Stimulated activated CD8-positive, alpha-beta memory T cell treated with anti-CD3 and anti-CD28 coated beads, Interleukin-15, amount 100 ng/mL, for 24 hours (primary cell): ENCODE results near the gene RRP8.

ENCODE experiments used
- DNase-seq: peaks from one replicate; pipeline ENCODE4 v3.0.0-alpha.2; 2020; ENCODE audit warnings: low read depth

Gene RRP8

DNA sequence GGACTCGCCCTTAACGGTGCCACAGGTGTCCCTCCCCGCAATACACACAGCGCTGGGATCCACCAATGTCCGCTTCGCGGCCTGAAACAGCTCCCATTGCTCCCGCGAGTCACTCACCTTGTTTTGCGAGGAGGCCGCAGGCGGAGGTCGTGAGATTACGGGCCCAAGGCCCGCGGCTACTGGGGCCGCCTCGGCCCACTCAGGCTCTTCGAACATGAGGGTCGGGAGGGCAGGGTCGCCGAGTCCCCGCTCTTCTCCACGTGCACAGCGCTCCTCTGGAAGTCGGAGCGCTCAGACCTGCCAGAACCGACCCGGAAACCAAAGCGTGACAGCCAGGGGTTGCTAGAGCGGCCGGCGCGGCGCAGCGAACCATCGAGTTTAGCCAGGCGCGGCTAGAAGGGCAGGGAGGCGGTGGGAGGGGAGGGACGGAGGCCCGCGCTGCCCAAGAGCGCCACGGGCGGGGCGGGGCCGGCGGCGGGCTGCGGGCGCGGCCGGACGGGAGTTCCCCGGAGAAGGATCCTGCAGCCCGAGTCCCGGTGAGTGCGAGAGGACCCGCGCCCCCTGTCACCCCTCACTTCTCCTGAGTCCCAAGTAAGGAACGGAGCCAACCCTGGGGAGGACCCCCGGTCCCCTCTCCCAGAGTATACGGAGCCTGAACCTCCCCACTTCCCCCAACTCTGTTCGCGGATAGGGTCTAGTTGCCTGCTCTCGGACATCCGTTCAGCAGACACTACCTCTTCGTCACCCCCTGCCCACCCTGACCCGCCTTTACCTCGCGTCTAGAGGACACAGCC lies at the start of gene RRP8, which contains the start of gene ILK:
Gene RRP8 (minus strand): TSS at position 330 of the 794 bp plus-strand sequence. CDS start 114 bp downstream, at position 216.
Gene ILK (plus strand): TSS at position 488 of the 794 bp plus-strand sequence. CDS start 498 bp downstream, outside the sequence.
- peak; percentile 76 for DNase-seq

DNA sequence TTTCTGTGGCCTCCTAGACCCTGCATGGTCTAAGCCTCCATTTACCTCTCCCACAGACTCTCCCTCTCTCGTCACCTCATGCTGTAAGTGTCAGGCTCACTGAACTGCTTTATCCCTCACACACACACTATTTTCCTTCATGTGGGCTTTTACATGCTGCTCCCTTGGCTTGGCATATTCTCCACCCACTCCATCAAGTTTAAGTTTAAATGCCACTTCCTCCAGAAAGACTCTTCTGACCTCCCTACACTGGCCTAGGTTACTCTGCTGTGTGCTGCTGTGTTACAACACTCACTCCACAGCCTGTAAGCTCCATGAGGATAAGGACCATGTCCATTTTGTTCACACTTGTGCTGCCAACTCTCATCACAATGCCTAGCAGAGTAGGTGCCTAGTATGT lies 49.7 kb upstream of the RRP8 start:
- no peak for DNase-seq

DNA sequence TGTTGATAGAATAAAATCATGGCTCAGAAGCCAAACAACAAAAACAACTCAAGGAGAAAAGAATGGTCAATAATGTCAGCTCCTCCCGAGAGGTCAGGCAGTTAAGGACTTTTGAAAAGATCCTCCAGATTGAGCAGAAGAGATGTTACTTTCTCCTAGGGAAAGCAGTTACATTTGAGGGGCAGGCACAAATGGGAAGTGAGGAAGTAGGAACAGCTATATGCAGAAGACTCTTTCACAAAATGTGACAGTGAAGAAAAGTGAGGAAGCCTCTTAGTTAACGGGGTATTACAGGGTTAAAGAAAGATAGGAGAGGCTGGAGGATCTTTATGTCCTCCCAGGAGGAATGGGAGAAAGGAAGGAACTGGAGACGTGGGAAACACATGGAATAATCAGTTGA lies 48.8 kb upstream of the RRP8 start:
- DNase-seq, result no peak

DNA sequence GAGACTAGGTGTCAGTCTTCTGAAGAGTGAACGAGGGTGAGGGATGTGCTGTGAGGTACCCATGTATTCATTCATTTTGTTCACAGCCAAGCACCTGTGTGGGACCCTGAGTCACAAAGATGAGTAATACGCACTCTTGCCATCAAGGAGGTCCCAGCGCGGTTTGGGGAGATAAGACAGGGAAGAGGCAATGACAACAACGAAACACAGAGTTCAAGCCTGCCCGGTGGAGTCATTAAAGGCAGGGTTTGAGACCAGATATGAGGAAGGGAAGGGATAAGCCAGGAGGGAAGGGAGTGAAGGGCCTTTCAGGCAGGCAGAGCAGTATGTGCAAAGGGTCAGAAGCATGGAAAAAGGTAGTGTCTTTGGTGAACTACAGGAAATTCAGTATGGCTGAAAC lies 47.6 kb upstream of the RRP8 start:
- no peak for DNase-seq

DNA sequence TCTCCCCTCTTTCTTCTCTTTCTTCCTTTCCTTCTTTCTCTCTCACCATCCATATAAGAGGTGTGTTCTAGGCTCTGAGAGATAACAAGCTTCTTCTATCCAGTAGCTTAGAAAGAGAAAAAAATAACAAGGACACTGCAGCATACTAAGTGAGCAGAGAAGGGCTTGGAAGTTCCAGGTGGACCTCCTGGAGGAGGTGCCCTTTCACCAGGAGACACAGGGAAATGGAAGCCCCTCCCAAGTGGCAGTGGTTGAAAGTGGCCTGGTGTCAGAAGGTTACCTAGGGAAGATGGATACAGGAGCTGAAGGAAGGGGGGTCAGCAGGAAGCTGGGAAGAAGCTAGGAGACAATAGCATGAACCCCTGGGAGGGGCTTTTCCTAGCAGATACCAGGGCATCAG lies 46.7 kb upstream of the RRP8 start:
- no peak for DNase-seq

DNA sequence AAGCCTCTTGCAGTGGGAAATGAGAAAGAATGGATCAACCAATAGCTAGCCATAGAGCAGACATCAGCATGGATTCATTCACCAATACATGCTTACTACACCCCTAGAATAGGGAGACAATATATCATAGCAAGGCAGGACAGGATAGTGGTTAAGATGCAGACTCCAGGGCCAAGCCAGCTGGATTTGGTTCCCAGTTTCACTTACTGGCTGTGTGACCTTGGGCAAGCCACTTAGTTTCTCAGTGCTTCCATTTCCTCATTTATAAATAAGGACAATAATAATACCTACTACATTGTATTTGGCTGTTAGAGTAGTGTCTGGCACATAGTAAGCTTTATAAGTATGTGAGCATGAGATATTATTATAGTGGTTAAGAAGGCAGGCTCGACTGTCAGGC lies 45.1 kb upstream of the RRP8 start:
- no peak for DNase-seq

DNA sequence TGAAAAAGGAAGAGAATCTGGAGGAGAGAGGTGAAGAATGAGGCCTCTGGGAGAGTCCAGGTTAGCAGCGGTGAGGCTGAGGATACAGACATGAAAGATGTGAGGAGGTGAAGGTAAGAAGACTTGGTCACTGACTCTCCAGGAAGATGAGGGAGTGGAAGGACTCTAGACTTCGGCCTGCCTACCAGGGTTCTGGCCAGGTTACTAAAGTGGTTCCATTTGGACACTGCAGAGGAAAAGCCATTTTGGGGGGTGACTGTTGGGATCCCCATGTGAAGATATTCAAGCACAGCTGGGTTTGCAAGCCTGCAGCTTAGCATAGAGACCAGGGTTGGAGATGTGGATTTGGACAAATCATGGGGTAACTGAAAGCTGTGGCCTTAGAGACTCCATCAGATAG lies 44.4 kb upstream of the RRP8 start:
- DNase-seq, result no peak

DNA sequence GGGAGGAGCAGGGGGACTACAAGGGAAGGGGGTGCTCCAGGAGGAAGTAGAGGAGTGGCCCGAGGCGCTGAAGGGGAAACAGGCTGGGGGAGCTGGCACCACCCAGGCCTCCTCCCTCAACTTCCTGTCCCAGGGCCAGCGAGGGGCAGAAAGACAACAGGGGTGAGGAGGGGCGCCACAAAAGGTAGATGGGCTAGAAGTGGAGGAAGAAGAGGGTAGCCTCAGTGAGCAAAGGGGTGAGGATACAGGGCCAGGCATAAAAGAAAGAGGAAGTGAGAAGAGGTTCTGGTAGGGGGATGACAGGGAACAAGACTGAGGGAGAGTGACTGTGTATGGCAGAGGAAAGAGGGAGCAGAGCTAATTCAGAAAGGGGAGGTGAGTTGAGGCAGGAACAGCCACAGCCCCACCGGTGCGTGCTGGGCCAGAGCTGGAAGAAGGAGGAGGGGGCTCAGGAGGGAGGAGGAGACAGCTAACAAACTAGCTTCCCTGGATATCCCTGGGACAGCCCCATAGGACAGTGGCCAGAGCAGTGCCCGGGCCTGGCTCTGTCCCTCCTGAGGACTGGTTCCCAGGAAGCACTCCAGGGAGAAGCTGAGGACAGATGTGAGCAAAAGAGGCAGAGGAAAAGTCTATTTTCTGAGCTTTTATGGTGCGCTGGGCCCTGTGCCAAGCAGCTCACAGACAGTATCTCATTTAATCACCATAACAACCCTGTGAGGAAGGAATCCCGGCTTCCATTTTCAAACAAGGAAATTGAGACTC lies 43.7 kb upstream of the RRP8 start:
- no peak for DNase-seq

DNA sequence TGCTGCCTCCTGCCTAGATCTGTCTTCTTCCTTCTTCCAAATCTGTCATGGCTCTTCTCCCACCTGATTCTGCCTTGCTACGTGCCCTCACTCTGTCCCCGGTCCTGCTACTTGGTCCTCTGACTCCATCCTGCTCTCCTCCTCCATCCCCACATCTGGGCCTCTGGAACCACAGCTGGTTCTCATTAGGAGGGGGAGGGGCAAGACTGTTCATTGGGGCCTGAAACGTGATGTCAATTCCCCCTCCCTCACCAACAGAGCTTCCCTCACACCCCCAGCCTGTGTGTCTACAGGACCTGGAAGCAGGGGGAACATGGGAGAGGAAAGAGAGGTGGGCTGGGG lies 43.1 kb upstream of the RRP8 start:
- DNase-seq, result no peak

DNA sequence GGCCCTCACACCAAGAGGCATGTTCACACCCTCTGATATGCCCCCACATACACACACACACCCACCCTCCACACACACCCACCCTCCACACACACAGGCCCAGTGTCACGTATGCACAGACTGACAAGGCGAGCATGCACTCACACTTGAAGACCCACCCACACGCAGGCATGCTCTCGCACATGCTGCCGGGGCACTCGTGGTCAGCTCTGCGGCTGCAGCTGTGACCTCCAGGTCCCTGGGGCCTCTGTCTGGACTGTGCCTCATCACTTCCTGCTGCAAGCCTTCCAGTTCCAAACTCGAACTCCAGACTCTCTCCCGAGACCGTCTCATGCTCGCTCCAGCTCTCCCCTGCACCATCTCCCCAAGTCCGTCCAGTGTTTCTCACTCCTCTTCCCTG lies 42.7 kb upstream of the RRP8 start:
- DNase-seq, result no peak

DNA sequence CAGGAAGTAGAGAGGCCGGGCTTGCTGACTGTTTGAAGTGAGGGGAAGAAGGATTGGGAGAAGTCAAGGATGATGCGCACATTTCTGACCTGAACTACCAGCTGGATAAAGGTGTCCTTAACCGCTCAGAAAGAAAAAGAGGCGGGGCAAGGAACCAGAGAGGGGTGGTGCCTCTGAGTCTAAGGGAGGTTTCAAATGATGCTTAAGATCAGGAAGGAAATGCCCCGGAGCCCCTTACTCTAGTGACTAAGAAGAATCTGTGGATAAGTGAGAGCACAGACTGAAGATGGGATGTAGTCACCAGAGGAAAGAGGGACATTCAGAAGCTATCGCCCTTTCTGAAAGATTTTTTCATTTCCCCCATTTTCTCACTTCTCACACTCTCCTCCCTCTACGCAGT lies 39.5 kb upstream of the RRP8 start:
- DNase-seq, result no peak

DNA sequence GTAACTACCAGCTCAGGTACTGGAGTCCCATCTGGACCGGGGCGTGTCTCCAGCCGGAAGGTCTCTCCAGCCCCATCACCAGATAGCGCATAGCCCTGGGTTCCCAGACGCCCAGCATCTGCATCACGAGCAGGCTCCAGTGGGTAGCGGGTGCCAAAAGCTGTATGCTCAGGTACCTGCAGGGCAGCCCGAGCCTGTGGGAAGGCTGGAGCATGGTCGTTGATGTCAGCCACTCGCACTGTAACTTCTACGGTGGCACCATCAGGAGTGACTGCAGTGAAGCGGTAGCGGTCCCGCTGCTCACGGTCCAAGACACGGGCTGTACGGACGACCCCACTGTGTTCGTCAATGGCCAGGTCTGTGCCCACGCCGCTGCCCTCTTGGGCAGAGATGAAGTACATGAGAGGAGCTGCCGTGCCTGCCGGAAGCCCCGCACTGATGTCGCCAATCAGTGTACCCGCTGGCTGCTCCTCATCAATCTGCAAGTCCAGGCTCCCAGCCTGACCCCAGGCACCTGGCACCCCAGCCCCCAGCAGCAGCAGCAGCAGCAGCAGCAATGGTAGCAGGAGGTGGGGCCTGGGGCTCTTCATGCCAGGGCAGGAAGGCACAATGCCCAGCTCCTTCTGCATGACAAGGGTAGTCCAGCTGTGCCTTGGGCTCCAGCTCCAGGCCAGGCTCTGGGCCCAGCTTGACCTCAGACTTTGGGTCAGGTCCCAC lies 37.7 kb upstream of the RRP8 start:
- no peak for DNase-seq

DNA sequence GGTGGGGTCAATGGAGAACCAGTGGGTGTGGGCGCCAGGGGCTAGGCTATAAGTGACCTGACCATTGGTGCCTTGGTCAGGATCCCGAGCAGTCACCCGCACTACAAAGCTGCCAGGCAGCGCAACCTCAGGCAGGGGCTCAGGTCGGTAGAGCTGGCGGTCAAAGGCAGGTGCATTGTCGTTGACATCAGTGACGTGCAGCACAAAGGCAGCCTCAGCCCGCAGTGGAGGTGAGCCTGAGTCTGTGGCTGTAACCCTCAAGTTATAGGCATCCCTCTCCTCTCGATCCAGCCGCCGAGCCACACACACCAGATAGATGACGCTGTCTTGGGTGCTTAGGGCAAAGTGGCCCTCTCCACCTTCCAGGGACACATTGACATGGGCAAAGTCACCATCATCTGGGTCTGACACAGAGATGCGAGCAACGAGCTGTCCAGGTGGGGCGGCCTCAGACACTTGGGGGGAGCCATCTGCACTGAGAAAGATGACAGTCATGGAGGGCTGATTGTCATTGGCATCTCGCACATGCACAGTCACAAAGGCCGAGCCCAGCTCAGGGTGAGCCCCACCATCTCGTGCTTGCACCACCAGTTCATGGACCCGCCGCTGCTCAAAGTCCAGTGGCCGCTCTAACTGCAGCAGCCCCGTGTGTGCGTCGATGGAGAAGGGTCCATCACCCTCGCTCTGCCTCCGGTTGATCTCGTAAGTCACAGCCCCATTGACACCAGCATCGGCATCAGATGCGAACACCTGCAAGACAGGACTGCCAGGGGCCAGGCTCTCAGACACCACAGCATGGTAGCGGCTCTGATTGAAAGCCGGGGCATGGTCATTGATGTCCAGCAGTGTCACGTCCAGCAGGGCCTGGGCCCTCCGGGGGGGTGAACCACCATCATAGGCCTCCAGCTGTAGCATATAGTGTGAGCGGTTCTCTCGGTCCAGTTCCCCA lies 36.9 kb upstream of the RRP8 start:
- DNase-seq, result no peak

DNA sequence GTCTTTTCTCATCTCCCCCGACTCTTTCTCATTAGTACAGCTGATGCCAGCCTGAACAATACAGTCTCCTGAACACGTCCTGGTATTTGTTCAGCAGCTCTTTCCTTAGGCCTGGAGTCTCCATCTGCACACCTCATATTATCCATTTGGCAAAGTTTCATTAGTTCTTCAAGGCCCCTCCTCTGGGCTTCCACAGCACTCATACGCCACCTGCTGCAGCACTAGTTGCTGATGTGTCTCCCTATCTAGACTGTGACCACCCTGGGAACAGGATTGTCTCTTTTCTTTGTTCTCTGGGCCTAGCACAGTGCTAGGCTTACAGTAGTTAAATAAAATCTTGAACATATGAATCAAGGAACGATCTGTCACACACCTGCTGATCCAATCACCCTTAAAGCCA lies 35.0 kb upstream of the RRP8 start:
- no peak for DNase-seq

DNA sequence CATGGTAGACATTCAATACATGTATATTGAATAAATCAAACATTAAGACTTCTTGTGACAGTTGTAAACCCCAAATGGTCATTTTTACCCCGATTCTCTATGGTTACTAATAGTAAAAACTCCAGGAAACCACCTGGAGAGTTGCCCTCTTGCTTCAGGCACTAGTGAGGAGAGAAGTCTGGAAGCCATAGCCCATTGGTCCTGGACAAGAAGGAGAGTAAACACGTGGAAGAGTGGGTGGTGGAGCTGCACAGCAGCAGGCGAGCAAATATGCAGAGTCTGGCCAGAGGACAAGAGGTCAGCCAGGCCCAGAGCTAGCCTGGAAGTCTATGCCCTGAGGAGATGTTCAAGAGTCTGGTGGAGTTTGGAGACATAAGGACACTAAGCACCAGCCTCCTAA lies 34.5 kb upstream of the RRP8 start:
- no peak for DNase-seq

DNA sequence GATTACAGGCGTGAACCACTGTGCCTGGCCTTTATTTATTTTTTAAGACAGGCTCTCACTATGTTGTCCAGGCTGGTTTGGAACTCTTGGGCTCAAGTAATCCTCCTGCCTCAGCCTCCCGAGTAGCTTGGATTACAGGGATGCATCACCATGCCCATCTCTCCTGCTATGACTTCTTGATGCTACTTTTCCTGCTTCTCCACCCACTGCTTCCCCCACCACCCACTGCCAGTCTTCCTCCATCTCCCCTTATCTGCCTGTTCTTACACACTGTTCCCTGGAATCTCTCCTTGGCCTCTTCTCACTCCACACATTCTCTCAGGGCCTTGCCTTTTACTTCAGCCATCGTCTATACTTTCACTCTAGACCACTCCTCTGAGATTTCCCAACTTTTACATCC lies 33.1 kb upstream of the RRP8 start:
- no peak for DNase-seq

DNA sequence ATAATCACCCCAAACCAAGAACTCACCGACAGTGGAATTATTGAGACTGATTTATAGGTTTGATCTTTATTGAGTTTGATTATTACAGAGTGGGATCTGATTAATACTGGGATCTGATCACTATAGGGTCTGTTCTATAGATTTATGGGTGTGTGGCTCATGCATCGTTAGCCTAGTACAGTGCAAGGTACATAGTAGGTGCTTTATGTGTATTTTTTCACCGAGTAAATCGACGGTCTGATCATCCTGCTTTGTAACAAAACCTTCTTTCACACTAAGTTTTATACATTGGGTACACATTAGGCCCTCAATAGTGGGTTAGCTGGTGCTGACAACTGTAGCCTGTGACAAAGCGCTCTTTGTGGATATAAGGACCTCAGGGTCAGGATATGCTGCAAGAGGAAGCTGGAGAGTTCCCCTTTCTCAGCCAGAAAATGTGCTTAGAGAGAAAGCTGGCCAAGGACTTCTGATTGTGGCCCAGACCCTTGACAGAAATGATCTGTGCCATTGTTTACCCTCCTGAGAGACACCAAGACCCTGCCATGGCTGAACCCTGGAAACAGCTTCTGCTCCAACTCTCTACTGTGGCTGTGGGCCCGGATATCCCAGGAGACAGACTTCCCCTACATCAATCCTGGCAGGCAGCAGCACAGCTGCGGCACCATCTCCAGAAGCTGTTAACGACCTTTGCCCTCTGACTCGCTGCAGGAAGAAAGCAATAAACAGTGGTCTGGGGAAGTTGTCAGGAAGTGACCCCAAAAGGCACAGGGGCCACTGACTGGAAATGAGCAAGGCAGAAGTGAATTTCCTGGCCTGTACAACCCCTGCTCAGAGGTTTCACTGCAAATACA lies 31.9 kb upstream of the RRP8 start:
- no peak for DNase-seq

DNA sequence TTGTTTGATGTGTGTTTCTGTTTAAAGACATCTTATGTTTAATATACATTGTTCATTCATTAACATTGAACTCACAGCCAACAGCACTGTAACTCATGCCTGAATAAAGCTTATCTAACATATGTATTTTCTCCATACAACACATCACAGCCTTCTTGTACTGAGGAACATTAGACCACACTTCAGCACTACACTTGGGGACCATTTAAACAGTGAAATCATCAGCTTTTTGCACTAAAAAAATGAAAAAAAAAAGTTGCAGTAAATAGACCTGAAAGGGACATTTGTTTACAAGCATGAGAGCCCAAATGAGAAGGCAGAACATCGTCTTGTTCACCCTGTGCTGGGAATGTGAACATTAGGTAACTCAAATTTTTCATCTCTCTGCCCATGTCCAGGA lies 31.1 kb upstream of the RRP8 start:
- no peak for DNase-seq

DNA sequence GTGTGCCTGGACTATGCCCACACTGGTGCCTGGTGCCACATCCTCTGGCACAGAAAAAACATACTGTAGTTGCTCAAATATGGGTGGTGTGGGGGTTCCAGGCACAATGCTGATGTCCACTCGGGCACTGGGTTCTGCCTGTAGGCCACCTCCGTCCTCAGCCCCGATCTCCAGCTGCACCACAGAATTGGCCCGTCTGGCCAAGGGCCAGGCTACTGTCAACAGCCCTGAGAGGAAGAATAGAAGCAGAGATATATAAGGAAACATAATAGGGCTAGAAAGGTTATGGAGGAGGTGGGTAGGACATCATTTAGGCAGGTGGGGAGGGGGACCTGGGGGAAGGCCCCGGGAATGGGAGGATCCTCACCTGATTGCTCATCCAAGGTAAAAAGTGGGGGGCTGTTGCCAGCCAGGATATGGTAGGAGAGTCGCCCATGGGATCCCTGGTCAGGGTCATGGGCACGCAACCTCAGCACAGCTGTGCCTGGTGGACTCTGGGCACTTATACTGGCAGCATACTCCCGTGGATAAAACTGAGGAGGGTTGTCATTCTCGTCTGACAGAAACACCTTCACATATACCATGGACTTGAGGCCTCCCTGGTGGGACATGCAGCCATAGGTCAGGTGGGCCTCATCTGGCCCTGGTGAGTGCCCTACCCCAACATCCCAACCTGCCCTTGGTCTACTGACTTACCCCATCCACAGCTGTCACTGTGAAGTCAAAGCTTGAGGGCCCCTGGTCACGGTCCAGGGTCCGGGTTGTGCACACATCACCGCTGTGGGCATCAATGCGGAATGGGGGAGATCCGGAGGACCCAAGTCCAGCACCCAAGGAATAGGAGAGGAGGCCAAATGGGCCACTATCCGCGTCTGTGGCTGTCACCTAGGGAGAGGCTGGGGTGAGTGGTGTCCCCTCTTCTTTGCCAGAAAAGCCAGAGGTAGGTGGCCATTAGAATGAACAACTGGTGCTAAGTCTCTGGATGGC lies 30.3 kb upstream of the RRP8 start:
- DNase-seq, result no peak
